CD4-positive, alpha-beta T cell treated with Interferon alpha-2 for 1 hour (primary cell): Measurements from ENCODE around the gene ARHGAP8.
"Not testable (repeated sequence)": the region's sequence is repeated elsewhere in the genome, so short reads cannot be mapped to it uniquely, and the experiment has no call there.

Experiments used
- DNase-seq, 2 donors: peaks; one replicate each; pipeline ENCODE4 v3.0.0-alpha.2; 2020 to 2022

Gene ARHGAP8

DNA sequence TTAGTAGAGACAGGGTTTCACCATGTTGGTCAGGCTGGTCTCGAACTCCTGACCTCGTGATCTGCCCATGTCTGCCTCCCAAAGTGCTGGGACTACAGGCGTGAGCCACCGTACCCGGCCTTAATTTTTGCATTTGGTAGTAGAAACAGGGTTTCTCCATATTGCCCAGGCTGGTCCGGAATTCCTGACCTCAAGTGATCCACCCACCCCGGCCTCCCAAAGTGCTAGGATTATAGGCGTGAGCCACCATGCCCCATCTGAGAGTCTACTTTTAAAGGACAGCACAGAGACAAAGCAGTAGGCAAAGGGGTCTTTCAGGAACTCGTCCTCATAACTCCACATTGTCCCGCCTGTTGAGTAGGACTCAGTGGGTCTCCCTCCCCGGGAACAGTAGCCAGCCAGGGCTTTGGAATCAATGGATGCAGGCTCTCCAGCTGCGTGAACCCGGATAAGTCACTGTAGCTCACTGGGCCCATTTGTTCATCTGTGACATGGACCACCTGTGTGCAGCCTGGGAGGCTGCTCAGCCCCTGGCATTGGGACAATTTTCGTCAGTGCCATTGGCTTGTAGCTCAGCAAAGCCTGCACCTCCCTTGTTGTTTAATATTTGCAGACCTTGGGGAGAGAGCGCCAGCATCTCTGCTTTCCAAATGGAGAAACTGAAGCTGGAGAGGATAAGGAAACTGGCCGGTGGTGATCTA, 86.1 kb downstream of the ARHGAP8 start:
- no peak for DNase-seq

DNA sequence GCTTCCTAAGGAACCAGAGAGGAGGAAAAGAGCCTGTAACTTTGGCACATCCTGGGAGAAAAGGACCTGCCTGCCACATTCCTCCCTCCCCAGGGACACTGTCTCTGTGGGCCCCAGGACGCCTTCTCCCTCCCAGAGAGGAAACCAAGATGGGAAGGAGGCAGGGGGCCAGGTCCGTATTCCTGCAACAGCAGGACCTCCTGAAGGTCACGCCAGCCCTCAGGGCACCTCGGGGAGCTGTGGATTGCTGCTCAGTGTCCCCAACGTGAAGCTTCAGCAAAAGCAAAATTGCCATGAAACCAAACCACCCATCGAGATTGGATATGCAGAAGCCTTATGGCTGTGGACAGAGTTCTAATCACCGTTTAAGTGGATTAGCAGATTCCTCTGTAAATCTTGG, 86.7 kb downstream of the ARHGAP8 start:
- no peak for DNase-seq

DNA sequence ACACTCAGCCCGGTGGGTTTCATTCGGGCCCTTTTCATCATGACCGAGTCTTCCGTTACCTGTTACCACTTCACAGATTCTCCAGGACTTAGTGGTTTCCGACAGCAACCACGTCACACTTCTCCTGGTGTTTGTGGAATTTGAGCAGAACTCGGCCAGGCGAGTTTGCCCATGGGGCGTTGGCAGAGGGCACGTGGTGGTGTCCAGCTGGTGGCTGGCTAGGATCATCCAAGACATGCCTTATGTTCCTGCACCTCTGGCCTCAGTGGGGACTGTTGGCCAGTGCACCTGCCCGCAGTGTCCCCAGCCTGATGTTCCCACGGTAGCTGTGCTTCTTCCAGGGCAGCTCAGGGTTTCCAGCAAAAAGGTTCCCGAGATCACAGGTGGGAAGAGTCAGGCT, 87.3 kb downstream of the ARHGAP8 start:
- no peak for DNase-seq

DNA sequence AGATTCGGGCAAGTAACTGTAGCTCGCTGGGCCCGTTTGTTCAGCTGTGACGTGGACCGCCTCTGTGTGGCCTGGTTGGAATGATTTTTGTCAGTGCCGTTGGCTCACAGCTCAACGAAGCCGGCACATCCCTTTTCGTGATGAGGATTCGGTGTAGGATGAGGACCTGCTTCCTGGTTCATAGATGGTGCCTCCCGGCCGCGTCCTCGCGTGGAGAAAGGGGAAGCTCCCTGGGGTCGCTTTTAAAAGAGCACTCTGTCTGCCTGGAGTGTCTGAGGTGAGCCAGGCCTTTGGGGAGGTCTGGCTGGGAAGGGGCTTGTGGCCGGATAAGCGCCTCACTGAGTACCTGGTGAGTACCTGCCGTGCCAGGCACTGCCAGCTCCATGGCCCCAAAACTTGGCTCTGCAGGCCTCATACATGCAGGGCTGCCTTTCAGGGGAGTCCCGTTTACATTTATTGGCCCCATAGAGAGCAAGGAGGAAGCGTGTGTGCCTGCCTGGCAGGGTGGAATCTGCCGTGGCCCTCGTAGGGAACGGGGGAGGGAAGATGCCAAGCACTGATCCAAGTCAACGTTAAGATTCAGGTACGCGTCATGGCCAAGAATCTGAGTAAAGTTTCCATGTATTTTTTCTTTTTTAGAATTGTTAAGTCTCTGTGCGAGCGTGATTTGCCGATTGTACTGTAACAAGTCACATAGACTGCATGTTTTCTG, 88.4 kb downstream of the ARHGAP8 start:
- no peak for DNase-seq

DNA sequence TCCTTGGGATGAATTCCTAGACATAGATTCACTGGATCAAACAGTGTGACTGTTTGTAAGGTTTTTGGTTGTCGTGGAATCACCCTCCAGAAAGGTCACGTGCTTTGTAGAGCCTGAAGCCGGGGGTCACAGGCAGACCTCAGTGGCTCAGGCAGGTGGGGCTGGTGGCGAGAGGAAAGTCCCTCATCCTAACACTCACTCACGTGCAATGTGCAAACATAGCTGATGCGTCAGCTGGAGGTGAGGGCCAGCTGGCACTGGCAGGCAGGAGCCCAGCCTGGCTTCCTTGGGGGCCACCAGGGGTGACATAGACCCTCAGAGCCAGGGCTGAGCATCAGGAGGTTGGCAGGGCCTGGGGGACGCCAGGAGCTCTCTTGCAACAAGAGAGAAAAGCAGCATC, 90.0 kb downstream of the ARHGAP8 start:
- no peak for DNase-seq

DNA sequence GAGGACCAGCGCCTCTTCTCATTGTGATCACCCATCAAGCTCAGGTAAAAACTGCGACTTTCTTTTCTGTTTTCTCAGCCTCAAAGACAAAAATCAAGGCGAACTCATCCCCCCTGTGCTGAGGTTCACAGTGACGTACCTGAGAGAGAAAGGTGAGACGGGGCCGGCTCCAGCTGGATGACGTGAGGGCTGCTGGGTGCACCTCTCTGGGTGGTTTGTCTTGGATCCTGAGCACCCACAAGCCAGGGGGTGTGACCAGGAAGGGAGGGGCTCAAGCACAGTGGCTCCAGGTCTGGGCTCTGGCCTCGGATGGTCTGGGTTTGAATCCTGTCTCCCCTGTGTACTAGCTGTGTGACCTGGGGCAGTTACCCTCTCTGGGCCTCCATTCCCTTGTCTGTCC, 92.8 kb downstream of the ARHGAP8 start:
- no peak for DNase-seq

DNA sequence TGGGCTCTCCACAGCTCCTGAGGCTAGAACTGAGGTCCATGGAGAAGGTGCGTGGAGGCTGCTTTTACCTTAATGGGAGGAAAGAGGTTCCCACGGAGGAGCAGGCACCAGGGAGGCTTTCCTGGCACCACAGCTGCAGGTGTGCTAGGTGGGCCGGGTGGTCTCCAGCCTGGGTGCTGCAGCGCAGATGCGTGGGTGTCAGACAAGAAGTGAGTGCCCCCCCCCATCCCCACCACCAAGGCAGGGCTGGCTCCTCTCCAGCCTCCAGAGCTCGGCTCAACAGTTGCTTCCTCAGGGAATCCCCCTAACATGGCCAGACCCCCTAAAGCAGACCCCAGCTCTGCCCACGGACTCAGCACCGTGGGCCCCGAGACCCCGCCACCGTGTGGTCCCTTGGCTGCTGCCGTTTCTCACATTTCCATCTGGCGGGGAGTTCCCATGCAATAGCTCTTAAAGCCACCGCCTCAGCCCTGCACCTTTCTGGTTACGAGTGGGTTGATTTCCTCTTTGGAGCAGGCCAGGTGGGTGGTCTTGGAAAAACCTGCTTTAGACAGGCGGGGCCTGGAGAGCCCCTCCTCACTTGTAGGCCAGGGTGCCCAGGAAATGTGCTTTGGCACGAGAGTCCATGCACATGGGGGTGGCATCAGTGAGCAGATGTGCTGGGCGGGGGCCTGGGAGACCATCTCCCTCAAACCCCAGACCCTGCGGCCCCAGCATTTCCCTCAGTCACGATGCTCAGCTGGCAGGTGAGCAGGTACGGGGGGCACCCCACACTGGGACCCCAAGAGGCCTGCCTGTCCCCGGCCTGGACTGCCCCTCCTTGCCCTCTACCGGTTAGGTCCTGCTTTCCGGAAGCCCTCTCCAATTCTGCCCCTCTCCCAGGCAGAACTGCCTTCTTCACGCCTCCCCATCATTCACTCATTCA, 93.7 kb downstream of the ARHGAP8 start:
- no peak for DNase-seq

DNA sequence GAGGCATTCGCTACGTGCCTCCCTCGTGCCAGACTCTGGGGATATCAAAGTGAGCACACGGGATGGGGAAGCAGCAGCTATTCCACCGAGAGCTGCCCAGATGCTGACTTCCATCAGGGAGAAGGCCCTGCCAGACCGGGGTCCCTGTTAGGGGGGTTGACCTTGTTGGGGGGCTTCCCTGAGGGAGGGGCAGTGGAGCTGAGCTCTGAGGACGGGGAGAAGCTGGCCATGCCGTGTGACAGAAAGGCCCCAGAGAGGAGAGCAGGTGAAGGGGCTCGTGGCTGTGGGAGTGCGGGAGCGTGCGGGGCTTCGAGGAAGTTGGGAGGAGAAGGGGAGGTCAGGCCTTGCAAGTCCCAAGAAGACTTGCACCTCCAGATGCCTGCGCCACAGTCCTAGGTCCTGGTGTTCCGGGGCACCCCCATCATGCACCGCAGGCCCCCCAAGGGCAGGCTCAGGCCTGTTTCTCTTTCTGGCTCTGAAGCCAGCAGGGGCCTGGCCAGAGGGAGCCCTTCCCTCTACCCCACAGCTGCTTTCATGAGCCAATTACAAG, 94.4 kb downstream of the ARHGAP8 start:
- no peak for DNase-seq

DNA sequence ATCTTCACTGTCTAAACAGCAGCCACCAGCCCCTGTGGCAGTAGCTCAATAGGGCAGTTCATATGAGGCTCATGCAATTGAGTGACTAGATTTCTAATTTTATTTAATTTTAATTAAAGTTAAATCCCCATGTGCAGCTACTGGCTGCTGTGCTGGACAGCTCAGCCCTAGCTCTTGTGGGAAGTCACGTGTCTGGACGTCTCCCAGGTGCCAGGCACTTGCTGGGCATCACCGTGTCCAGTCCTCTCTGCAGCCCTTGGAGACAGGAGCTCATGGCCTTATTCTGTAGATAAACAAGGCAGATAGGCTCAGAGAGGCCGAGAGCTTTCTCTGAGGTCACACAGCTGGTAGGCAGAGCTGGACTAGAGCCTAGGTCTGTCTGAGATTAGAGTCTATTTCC, 95.0 kb downstream of the ARHGAP8 start:
- no peak for DNase-seq

DNA sequence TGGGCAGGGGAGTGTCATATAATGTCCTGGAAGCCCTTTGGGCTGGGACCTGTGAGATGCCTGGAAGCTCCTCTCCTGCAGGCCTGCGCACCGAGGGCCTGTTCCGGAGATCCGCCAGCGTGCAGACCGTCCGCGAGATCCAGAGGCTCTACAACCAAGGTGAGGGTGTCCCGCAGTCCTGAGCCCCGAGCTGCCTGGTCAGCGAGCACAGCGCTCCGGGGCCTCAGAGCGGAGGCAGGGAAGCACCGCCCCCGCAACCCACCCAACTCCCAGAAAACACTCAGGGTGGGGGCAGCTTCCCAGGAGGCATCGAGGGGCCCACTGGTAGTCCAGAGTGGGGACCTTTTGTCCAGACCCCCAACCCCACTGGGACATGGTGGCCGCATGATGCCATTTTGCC, 95.5 kb downstream of the ARHGAP8 start:
- DNase-seq, result no peak

DNA sequence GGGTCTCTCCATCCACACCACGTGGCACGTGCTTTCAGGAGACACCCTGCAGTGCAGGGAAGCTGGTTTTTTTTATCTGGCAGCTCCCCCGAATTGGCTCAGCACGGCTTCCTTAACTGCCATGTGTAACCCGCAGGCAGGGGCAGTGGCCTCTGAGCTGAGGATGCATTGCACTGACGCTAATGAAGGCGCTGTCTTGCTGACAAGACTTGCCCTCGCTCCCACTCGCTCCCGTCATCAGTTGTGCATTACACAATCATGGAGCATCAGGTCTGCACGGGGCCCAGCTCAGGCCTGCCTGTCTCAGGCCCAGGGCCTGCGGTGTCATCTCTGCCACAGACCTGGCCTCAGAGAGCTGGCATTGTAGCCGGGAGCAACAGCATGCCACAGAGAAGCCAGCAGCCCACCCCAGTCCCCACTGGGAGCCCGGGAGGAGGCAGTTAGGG, 95.9 kb downstream of the ARHGAP8 start:
- DNase-seq, result no peak

DNA sequence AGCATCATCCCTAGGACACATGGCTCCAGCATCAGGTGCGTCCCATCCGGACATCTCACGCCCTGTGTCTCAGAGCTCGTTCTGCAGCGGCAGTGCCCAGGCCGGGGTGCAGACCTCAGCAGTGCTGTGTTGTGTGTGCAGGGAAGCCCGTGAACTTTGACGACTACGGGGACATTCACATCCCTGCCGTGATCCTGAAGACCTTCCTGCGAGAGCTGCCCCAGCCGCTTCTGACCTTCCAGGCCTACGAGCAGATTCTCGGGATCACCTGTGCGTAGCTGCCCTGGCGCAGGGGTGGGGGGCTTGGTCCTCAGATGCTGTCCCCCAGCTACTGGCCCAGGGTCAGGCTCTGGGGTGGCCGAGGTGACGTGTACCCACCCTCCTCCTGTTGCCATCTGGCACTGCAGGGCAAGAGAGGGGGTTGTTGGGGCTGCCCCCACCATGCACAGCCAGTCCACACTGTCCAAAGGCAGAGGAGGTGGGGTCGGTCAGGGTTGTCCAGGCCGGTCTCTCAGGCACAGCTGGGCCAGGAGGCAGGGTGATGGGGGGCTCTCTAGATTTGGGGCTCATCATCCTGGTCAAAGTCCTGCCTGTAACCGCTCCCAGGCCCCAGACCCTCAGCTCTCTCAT, 96.5 kb downstream of the ARHGAP8 start:
- no peak for DNase-seq

DNA sequence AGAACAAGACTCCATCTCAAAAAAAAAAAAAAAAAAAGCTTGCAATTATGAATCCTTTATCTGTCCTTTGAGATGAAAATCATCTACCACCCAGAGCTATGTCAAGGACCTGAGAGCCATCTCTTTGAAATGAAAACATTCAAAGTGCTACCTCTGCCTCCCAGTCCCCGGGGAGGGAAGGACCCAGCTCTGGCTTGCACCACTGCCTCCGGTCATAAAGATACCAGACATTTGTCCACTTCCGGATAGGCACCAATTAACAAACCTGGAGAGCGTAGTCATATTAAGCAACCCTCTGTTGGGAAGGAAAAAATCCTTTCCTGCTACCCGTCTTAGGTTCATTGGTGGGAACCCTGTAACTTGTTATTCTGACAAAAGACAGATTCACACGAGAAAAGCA, 98.6 kb downstream of the ARHGAP8 start:
- no peak for DNase-seq

DNA sequence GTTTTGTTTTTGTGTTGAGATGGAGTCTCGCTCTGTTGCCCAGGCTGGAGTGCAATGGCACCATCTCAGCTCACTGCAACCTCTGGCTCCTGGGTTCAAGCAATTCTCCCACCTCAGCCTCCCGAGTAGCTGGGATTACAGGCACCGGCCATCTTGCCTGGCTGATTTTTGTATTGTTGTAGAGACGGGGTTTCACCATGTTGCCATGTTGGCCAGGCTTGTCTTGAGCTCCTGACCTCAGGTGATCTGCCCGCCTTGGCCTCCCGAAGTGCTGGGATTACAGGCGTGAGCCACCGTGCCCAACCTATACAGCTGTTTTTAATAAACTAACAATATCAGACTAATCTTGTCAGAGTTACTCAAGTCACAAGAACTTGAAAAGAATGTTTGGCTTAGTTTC, 102.3 kb downstream of the ARHGAP8 start:
- not testable (repeated sequence) for DNase-seq

DNA sequence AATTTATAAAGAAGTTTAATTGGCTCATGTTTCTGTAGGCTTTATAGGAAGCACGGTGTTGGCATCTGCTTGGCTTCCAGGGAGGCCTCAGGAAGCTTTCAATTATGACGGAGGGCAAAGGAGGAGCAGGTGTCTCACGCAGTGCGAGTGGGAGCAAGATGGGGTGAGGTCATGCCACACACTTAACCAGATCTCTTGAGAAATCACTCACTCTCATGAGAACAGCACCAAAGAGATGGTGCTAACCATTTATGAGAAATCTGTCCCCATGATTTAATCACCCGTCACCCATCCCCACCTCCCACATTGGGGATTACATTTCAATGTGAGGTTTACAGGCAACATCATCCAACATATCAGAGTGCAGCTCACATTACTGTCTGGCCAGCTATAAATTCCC, 103.5 kb downstream of the ARHGAP8 start:
- no peak for DNase-seq

DNA sequence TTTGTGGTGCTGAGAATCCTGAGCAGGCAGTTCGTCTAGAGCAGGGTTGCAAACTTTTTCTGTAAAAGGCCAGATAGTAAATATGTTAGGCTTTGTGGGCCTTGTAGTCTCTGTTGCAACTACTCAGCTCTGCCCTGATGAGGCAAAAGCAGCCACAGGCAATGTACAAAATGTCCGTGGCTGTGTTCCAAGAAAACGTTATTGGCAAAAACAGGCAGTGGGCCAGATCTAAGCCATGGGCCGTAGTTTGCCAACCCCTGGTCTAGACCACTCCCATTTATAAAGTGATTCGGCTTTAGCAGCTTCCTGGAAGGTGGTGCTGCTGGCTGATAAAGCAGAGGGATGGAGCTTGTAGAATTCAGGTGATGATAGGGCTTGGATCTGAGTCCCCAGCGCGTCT, 106.4 kb downstream of the ARHGAP8 start:
- DNase-seq, result not testable (repeated sequence)

DNA sequence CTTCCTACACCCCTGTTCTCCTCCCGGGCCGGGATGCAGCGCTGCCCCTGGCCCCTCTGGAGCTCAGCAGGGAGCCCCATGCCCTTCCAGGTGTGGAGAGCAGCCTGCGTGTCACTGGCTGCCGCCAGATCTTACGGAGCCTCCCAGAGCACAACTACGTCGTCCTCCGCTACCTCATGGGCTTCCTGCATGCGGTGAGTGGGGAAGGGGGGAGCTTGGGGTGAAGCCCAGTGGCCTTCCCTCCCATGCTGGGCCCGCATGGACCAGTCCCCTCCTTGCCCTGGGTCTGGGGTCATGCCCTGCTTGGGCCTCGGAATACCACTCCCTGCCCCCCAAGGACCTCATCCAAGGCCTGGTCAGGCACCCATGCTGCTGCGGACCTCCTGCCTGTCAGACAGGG, 107.3 kb downstream of the ARHGAP8 start:
- no peak for DNase-seq

DNA sequence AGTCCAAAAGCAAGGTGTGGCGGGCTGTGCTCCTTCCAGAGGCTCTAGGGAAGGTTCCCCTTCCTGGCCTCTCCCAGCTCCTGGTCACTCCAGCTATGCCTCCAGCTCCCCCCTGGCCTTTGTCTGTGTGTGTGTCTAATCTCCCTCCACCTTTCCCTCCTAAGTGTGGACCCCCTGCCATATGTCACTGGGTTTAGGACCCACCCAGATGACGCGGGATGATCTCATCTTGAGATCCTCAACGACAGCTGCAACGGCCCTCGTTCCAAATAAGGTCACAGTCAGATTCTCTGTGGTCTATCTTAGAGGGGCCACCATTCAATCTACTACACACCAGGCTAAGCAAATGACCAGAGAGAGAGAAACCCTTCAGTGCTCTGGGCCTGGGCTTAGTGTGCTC, 107.9 kb downstream of the ARHGAP8 start:
- DNase-seq, result no peak

DNA sequence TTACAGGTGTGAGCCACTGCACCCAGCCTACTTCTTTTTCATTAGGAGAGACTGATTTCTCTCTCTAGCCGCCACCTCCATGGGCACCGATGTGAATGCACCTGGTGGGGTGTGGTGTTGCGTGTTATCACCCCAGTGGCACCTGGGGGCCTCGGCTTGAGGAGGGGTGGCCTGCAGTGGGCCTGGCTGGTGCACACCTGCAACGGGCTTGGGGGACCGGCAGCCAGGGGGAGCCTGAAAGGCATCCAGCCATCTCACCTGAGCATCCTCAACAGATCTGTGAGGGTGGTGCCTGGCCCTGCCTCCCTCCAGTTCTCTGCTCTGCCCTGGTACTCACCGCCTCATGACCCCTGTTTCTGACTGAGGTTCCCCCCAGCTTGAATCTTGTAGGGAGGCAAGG, 108.9 kb downstream of the ARHGAP8 start:
- DNase-seq, result no peak

DNA sequence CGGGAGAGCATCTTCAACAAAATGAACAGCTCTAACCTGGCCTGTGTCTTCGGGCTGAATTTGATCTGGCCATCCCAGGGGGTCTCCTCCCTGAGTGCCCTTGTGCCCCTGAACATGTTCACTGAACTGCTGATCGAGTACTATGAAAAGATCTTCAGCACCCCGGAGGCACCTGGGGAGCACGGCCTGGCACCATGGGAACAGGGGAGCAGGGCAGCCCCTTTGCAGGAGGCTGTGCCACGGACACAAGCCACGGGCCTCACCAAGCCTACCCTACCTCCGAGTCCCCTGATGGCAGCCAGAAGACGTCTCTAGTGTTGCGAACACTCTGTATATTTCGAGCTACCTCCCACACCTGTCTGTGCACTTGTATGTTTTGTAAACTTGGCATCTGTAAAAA, 109.9 kb downstream of the ARHGAP8 start:
- no peak for DNase-seq

DNA sequence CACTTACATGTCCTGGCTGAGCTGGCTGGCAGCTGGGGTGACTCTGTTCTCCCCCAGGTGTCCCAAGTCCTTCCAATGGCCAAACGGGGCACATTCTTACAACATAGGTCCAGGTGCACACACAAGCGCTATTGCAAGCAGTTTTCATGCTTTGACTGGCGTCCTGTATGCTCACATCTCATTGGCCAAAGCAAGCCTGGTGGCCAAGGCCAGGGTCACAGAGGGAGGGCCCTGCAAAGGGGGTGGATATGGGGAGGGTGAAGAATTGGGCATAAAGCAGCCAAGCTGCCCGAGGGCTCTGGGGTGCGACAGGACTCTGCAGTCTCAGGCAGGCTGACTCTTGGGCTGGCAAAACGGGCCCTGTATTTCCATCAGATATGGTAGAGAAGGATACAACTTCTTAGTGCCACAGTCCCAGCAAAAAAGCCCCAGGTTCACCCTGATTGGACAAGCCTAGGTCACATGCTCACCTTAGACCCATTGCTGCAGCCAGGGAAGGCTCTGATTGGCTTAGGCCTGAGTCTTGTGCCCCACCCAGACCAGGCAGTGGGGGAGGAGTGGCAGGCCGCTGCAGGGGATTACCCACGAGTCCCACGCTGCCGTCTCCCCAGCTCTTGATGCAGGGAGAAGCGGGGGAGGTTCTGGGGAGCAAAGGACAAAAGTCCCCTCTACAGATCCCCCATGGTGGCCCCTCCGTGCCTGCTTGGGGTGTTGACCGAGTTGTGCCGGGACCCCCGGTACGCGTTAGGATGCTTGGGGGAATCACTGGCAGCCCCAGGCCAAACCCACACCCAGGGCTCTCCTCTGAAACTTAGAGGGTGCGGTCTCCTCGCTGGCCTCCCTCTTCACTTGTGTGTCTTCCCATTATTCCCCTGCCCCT, 110.8 kb downstream of the ARHGAP8 start:
- DNase-seq, result no peak
